ENCODE measurements around the gene MCFD2.

MCFD2 gene

GRCh38 chr2:46871976-46872381 is 43.6 kb downstream of the MCFD2 start:
- no peak for DNase-seq

- no peak for DNase-seq
These were observed 45.4 kb downstream of the MCFD2 start for GRCh38 chr2:46870051-46870839.

GRCh38 chr2:46869621-46870020 is 46.0 kb downstream of the MCFD2 start:
- DNase-seq, result no peak

- DNase-seq, result no peak
These were observed 48.8 kb downstream of the MCFD2 start for GRCh38 chr2:46866770-46867246.

- no peak for DNase-seq
These were observed 50.2 kb downstream of the MCFD2 start for GRCh38 chr2:46865181-46865970.

- no peak for DNase-seq
These were observed 51.7 kb downstream of the MCFD2 start for GRCh38 chr2:46863882-46864281.

GRCh38 chr2:46862514-46862913 is 53.1 kb downstream of the MCFD2 start:
- DNase-seq, result no peak

GRCh38 chr2:46861916-46862315 is 53.7 kb downstream of the MCFD2 start:
- DNase-seq, result no peak

- DNase-seq, result no peak
These were observed 56.1 kb downstream of the MCFD2 start for GRCh38 chr2:46859482-46859881.

- DNase-seq, result no peak
These were observed 56.9 kb downstream of the MCFD2 start for GRCh38 chr2:46858702-46859090.

GRCh38 chr2:46857871-46858701 is 57.5 kb downstream of the MCFD2 start:
- no peak for DNase-seq

- DNase-seq, result no peak
These were observed 59.3 kb downstream of the MCFD2 start for GRCh38 chr2:46856336-46856735.

GRCh38 chr2:46855805-46856204 is 59.8 kb downstream of the MCFD2 start:
- no peak for DNase-seq

GRCh38 chr2:46854260-46854659 is 61.3 kb downstream of the MCFD2 start:
- DNase-seq, result no peak

- no peak for DNase-seq
These were observed 63.0 kb downstream of the MCFD2 start for GRCh38 chr2:46852598-46852997.

- DNase-seq, result no peak
These were observed 63.5 kb downstream of the MCFD2 start for GRCh38 chr2:46852124-46852523.

All from stimulated activated CD4-positive, alpha-beta T cell treated with anti-CD3 and anti-CD28 coated beads, Interleukin-4, amount 100 ng/mL, for 1 hour (primary cell).